Endothelial cell of umbilical vein (primary cell): ENCODE results near the gene FRZB. TPM values are rescaled to one million over a fixed set of nuclear protein-coding genes. Genes with fewer than 3 reads are reported as not detected.

Source experiments
- BruUV-seq: library from RNA; stranded (reverse); fragments of 400-500 nt; replicated peaks from 2 replicates; lab custom pipeline; 2021; lab: Mats Ljungman, UMichigan
- CTCF ChIA-PET: fragments of 300-600, 350-600 bp; sonication (Branson Sonifier 250); formaldehyde crosslinking; loops from one replicate; lab custom pipeline; 2021; ENCODE audit warnings: antibody characterized with exemption, inconsistent platforms; lab: Charles Lee
- POLR2A ChIA-PET: fragments of 300-600, 350-600 bp; sonication (Branson Sonifier 250); formaldehyde crosslinking; loops from one replicate; lab custom pipeline; 2021; ENCODE audit warnings: antibody characterized with exemption, inconsistent platforms; lab: Charles Lee
- DNase-seq: peaks from one replicate; pipeline ENCODE4 v3.0.0-alpha.2; 2011; ENCODE audit warnings: low read depth, low spot score
- FAIRE-seq: peaks from 2 replicates; lab custom pipeline; 2011; peaks lifted over from hg19 to GRCh38; lab: Jason Lieb, UNC
- H2AFZ ChIP-seq: 2 replicates; pipeline ENCODE4 v1.6.0; 2012; ENCODE audit warnings: low read depth, low read length, control low read depth, inconsistent platforms
- H3K27ac ChIP-seq: 2 replicates; pipeline ENCODE4 v1.5.1; 2011; ENCODE audit warnings: low read depth, mild to moderate bottlenecking, control low read depth, low read length, moderate library complexity; ENCODE audit not compliant: insufficient read depth
- H3K27me3 ChIP-seq, 2 experiments: 2 replicates each; pipeline versions ENCODE4 v1.6.0 to v1.6.1; 2011; ENCODE audit warnings: low read length in 2 of 2, mixed read lengths in 1 of 2; ENCODE audit not compliant: control insufficient read depth in 2 of 2, insufficient read depth in 2 of 2
- H3K36me3 ChIP-seq, 2 experiments: 2 replicates in 1 of 2; 3 replicates in 1 of 2; pipeline ENCODE4 v1.5.1; 2011; ENCODE audit warnings: low read length in 2 of 2, mild to moderate bottlenecking in 1 of 2, moderate library complexity in 1 of 2; ENCODE audit not compliant: control insufficient read depth in 2 of 2, insufficient read depth in 2 of 2; ENCODE audit errors: extremely low read depth in 1 of 2
- H3K4me1 ChIP-seq: 3 replicates; pipeline ENCODE4 v1.5.1; 2011; ENCODE audit warnings: mild to moderate bottlenecking, low read length; ENCODE audit not compliant: control insufficient read depth, insufficient read depth; ENCODE audit errors: extremely low read depth
- H3K4me2 ChIP-seq: 2 replicates; pipeline ENCODE4 v1.6.1; 2011; ENCODE audit warnings: low read length, control low read depth, mixed read lengths; ENCODE audit not compliant: insufficient read depth
- H3K4me3 ChIP-seq, 3 experiments: fragments of 200-600 bp in 1 of 3; sonication (generic), shearing (Covaris generic) in 1 of 3; replicated peaks in 1 of 3; 2 replicates each; pipeline ENCODE4 v1.5.1; 2011 to 2016; ENCODE audit warnings: control low read depth in 3 of 3, low read length in 3 of 3, mild to moderate bottlenecking in 2 of 3, inconsistent platforms in 1 of 3, low read depth in 1 of 3, moderate library complexity in 1 of 3; ENCODE audit not compliant: insufficient read depth in 1 of 3
- H3K79me2 ChIP-seq: 2 replicates; pipeline ENCODE4 v1.6.0; 2012; ENCODE audit warnings: low read length, inconsistent platforms; ENCODE audit not compliant: control insufficient read depth, insufficient read depth
- H3K9ac ChIP-seq: replicated peaks from 2 replicates; pipeline ENCODE3; 2011; ENCODE audit warnings: low read length, control low read depth; ENCODE audit not compliant: insufficient read depth; ENCODE audit errors: extremely low read depth
- H3K9me1 ChIP-seq: replicated peaks from 3 replicates; pipeline ENCODE4 v1.6.0; 2011; ENCODE audit warnings: mild to moderate bottlenecking, low read length; ENCODE audit not compliant: control insufficient read depth, insufficient read depth; ENCODE audit errors: extremely low read depth
- H3K9me3 ChIP-seq: replicated peaks from 2 replicates; pipeline ENCODE4 v1.5.1; 2012; ENCODE audit warnings: low read length, inconsistent platforms; ENCODE audit not compliant: control insufficient read depth, insufficient read depth
- H4K20me1 ChIP-seq: replicated peaks from 2 replicates; pipeline ENCODE3; 2011; ENCODE audit warnings: mild to moderate bottlenecking, low read length; ENCODE audit not compliant: control insufficient read depth, insufficient read depth; ENCODE audit errors: extremely low read depth
- EZH2 ChIP-seq: IDR thresholded peaks from 2 replicates; pipeline ENCODE4 v1.6.1; 2012; ENCODE audit warnings: borderline replicate concordance, low read depth, mild to moderate bottlenecking, moderate library complexity, low read length, inconsistent platforms; ENCODE audit not compliant: severe bottlenecking
- FOS ChIP-seq: IDR thresholded peaks from 2 replicates; pipeline ENCODE4 v1.6.1; 2011; ENCODE audit warnings: mild to moderate bottlenecking, low read length, moderate library complexity, borderline replicate concordance; ENCODE audit not compliant: insufficient read depth
- GATA2 ChIP-seq: IDR thresholded peaks from 2 replicates; pipeline ENCODE4 v1.7.0; 2011; ENCODE audit warnings: low read depth, mild to moderate bottlenecking, moderate library complexity, mixed read lengths, low read length; ENCODE audit not compliant: insufficient read length, insufficient read depth
- JUN ChIP-seq: IDR thresholded peaks from 2 replicates; pipeline ENCODE4 v1.6.1; 2011; ENCODE audit warnings: borderline replicate concordance, low read depth; ENCODE audit not compliant: insufficient read length, insufficient read depth
- MAX ChIP-seq: IDR thresholded peaks from 2 replicates; pipeline ENCODE4 v1.6.1; 2011; ENCODE audit not compliant: insufficient read depth, insufficient read length
- MYC ChIP-seq: IDR thresholded peaks from one replicate; pipeline ENCODE4 v1.6.1; 2011; ENCODE audit warnings: mild to moderate bottlenecking, low read depth, low read length
- POLR2A ChIP-seq: IDR thresholded peaks from 2 replicates; pipeline ENCODE4 v1.6.1; 2012; ENCODE audit warnings: low read depth, mild to moderate bottlenecking, control low read depth, low read length
- POLR2AphosphoS5 ChIP-seq: IDR thresholded peaks from 2 replicates; pipeline ENCODE4 v1.6.1; 2012; ENCODE audit warnings: low read depth, mild to moderate bottlenecking, control low read depth, low read length, moderate library complexity; ENCODE audit not compliant: insufficient read depth
- dilution Hi-C: fragments of 300-500 bp; cut with MboI; formaldehyde crosslinking; loops from one replicate; pipeline ENCODE4 v1.15.0; 2019; ENCODE audit warnings: low sequenced_read_pairs; ENCODE audit not compliant: extremely low pct_ligation_motif_present
- intact Hi-C: fragments of 100-400 bp; cut with micrococcal nuclease; formaldehyde crosslinking; loops from one replicate; pipeline ENCODE4 v1.10.0; 2022
- polyA plus RNA-seq, 4 experiments: library from polyadenylated mRNA; depleted of rRNA in 3 of 4; stranded (reverse) in 3 of 4; unstranded in 1 of 4; fragments of >200 nt; gene quantifications; 2 replicates each; pipeline versions ENCODE4 v1.2.1 to v1.2.3, GENCODE V29; 2011 to 2012; ENCODE audit warnings: missing spikeins in 1 of 4
- total RNA-seq: library from RNA; stranded (reverse); gene quantifications from 2 replicates; pipeline ENCODE4 v1.2.3, GENCODE V29; 2021
- TF ChIP-seq, protein P1 (sequence below), 2 donors: IDR thresholded peaks; 1 replicate in 1 of 2; 2 replicates in 1 of 2; pipeline ENCODE4 v1.5.1; 2011; ENCODE audit warnings: low read length in 2 of 2, mild to moderate bottlenecking in 2 of 2, moderate library complexity in 2 of 2, control low read depth in 1 of 2, inconsistent platforms in 1 of 2, low read depth in 1 of 2; ENCODE audit not compliant: insufficient read depth in 1 of 2; ENCODE audit errors: extremely low read depth in 1 of 2

FRZB gene
- total and polyA plus RNA-seq, 2 donors (not counting 3 experiments of a cell fraction or from before 2014, with no cell fraction given), result 0.04 TPM; not detected in 1

GRCh38 chr2:182824056-182824766 lies 42.2 kb downstream of the FRZB start:
- no peak overlapping the region for H3K9ac ChIP-seq
- no peak overlapping the region for H3K4me2 ChIP-seq
- H3K79me2 ChIP-seq, result no peaks in the 10 kb centered on the region
- no peak overlapping the region for H3K4me3 ChIP-seq
- H2AFZ ChIP-seq, result no peak overlapping the region
- FAIRE-seq, result no peak
- H4K20me1 ChIP-seq, result no peaks in the 10 kb centered on the region
- no peaks in the 10 kb centered on the region for H3K9me1 ChIP-seq
- POLR2A ChIA-PET, result no interaction called here
- H3K4me1 ChIP-seq, result no peaks in the 10 kb centered on the region
- no peak for TF ChIP-seq POLR2A
- TF ChIP-seq JUN, result no peak
- no peak for TF ChIP-seq FOS
- TF ChIP-seq, protein P1, sequence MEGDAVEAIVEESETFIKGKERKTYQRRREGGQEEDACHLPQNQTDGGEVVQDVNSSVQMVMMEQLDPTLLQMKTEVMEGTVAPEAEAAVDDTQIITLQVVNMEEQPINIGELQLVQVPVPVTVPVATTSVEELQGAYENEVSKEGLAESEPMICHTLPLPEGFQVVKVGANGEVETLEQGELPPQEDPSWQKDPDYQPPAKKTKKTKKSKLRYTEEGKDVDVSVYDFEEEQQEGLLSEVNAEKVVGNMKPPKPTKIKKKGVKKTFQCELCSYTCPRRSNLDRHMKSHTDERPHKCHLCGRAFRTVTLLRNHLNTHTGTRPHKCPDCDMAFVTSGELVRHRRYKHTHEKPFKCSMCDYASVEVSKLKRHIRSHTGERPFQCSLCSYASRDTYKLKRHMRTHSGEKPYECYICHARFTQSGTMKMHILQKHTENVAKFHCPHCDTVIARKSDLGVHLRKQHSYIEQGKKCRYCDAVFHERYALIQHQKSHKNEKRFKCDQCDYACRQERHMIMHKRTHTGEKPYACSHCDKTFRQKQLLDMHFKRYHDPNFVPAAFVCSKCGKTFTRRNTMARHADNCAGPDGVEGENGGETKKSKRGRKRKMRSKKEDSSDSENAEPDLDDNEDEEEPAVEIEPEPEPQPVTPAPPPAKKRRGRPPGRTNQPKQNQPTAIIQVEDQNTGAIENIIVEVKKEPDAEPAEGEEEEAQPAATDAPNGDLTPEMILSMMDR (IDR thresholded peaks at IDR 0.05; ENCODE audit: extremely low read depth in 1 of 2, insufficient read depth in 1 of 2, low read depth in 1 of 2, low read length in 2 of 2), result no peak
- no peak for TF ChIP-seq POLR2AphosphoS5
- TF ChIP-seq MAX, result no peak
- no peak for TF ChIP-seq EZH2
- TF ChIP-seq MYC, result no peak
- no peak for TF ChIP-seq GATA2
- no TSS peak for BruUV-seq
- CTCF ChIA-PET, result interaction anchor here (0.9 to 1.2 kb wide), 2 partner anchors 13 to 18 kb away, joined by 3 read pairs; no protein-coding TSS in a partner anchor
- no peaks in the 10 kb centered on the region for H3K9me3 ChIP-seq
- dilution Hi-C loops, result no loop called here
- no peaks in the 10 kb centered on the region for H3K36me3 ChIP-seq
- peaks cover 3 to 7% of the 10 kb centered on the region in 2 experiments for H3K27me3 ChIP-seq
- intact Hi-C loops, result no loop called here
- no peak overlapping the region for H3K27ac ChIP-seq
- DNase-seq, result no peak
